ENCODE results near the gene RABGAP1L. TPM values are rescaled to one million over a fixed set of nuclear protein-coding genes. Genes with fewer than 3 reads are reported as not detected.
"Not testable (repeated sequence)": the region's sequence is repeated elsewhere in the genome, so short reads cannot be mapped to it uniquely, and the experiment has no call there.

RABGAP1L gene
- total and polyA plus RNA-seq, 2 of the 8 experiments (the other 6 are each of a cell fraction or from before 2014, with no cell fraction given) = 33.3 to 156 TPM

- Histone ChIP-seq H2BK12ac (ENCODE audit: low read depth, low read length) (no peak overlapping the region), H3K27ac (ENCODE audit: low read depth, low read length) (no peak overlapping the region), H4K91ac (replicated peaks; ENCODE audit: insufficient read length, low read length) (no peak overlapping the region), H3K23ac (ENCODE audit: insufficient read length) (no peak overlapping the region), H3K9me3 (ENCODE audit: insufficient read depth in 2 of 2, low read depth in 1 of 2, low read length in 1 of 2) (no peaks in the 10 kb centered on the region), H3K14ac (ENCODE audit: insufficient read length) (no peak overlapping the region), H3K27me3 (replicated peaks in 1 of 4; ENCODE audit: control insufficient read depth in 3 of 4, extremely low read depth in 1 of 4, insufficient read depth in 3 of 4, low read length in 3 of 4) (no peaks in the 10 kb centered on the region), H2BK5ac (ENCODE audit: low read depth, low read length) (no peak overlapping the region), H4K8ac (ENCODE audit: extremely low read depth, insufficient read depth, low read length) (no peak overlapping the region), H3K79me2 (ENCODE audit: control insufficient read depth in 1 of 2, insufficient read depth in 2 of 2, low read length in 2 of 2) (no peaks in the 10 kb centered on the region), H2BK20ac (ENCODE audit: low read length) (no peak overlapping the region), H3K4me1 (replicated peaks in 1 of 4; ENCODE audit: control insufficient read depth in 3 of 4, insufficient read depth in 4 of 4, low read length in 3 of 4) (peaks cover 0 to 4% (median 2%) of the 10 kb centered on the region in 4 experiments; a peak in 3 of 7 replicates), H3K79me1 (ENCODE audit: low read depth, low read length) (no peaks in the 10 kb centered on the region), H2AFZ (ENCODE audit: low read length) (no peak overlapping the region), H4K20me1 (replicated peaks in 1 of 2; ENCODE audit: control insufficient read depth in 1 of 2, insufficient read depth in 2 of 2, low read length in 2 of 2) (no peaks in the 10 kb centered on the region), H2BK15ac (ENCODE audit: low read length) (no peak overlapping the region), H2AK5ac (ENCODE audit: low read depth, low read length) (no peak overlapping the region), H4K5ac (ENCODE audit: insufficient read length, low read depth, low read length) (no peak overlapping the region), H3K23me2 (ENCODE audit: low read depth, low read length) (no peaks in the 10 kb centered on the region), H2BK120ac (replicated peaks; ENCODE audit: low read depth, low read length) (no peak overlapping the region), H3K18ac (ENCODE audit: extremely low read depth, low read length) (no peak overlapping the region), H3K56ac (replicated peaks; ENCODE audit: insufficient read length, low read depth, low read length) (no peak overlapping the region), H3K9ac (replicated peaks in 1 of 4; ENCODE audit: extremely low read depth in 1 of 4, low read depth in 3 of 4, low read length in 3 of 4) (no peak overlapping the region), H3K4ac (replicated peaks; ENCODE audit: insufficient read length, low read depth, low read length) (no peak overlapping the region), H3K4me2 (ENCODE audit: insufficient read depth in 1 of 2, low read depth in 2 of 2, low read length in 2 of 2) (no peak overlapping the region), H3K4me3 (ENCODE audit: extremely low read depth in 1 of 4, insufficient read depth in 2 of 4, low read depth in 3 of 4, low read length in 4 of 4) (no peak overlapping the region), H3K36me3 (ENCODE audit: control insufficient read depth in 2 of 4, insufficient read depth in 4 of 4, low read length in 3 of 4) (no peaks in the 10 kb centered on the region)
- ChIA-PET POLR2A (ENCODE audit: partially characterized antibody) (interaction anchor here (1.2 kb wide), 1 partner anchor 185 kb away, joined by 3 read pairs; no protein-coding TSS in a partner anchor), CTCF (ENCODE audit: partially characterized antibody) (interaction anchor here (1.3 to 2.9 kb wide), 2 partner anchors 9 to 17 kb away, joined by 5 to 6 read pairs; no protein-coding TSS in a partner anchor)
- DNase-seq (ENCODE audit: low read depth in 1 of 2, low spot score in 2 of 2) = no peak
- no peak for TF ChIP-seq POU5F1 (IDR thresholded peaks at IDR 0.05; ENCODE audit: low read depth, low read length)
- FAIRE-seq = no peak
Measured at GRCh38 chr1:174815474-174815908, 656.2 kb downstream of the RABGAP1L start.

- not testable (repeated sequence) for H4K20me1 ChIP-seq (replicated peaks in 1 of 2; ENCODE audit: control insufficient read depth in 1 of 2, insufficient read depth in 2 of 2, low read length in 2 of 2); H3K18ac ChIP-seq (ENCODE audit: extremely low read depth, low read length); H2BK20ac ChIP-seq (ENCODE audit: low read length); H4K8ac ChIP-seq (ENCODE audit: extremely low read depth, insufficient read depth, low read length); FAIRE-seq; H2BK120ac ChIP-seq (replicated peaks; ENCODE audit: low read depth, low read length); H3K27me3 ChIP-seq (replicated peaks in 1 of 4; ENCODE audit: control insufficient read depth in 3 of 4, extremely low read depth in 1 of 4, insufficient read depth in 3 of 4, low read length in 3 of 4); H4K5ac ChIP-seq (ENCODE audit: insufficient read length, low read depth, low read length); H3K4me3 ChIP-seq (ENCODE audit: extremely low read depth in 1 of 4, insufficient read depth in 2 of 4, low read depth in 3 of 4, low read length in 4 of 4); H3K56ac ChIP-seq (replicated peaks; ENCODE audit: insufficient read length, low read depth, low read length); DNase-seq (ENCODE audit: low read depth in 1 of 2, low spot score in 2 of 2); H3K79me1 ChIP-seq (ENCODE audit: low read depth, low read length); H3K4me2 ChIP-seq (ENCODE audit: insufficient read depth in 1 of 2, low read depth in 2 of 2, low read length in 2 of 2); H3K79me2 ChIP-seq (ENCODE audit: control insufficient read depth in 1 of 2, insufficient read depth in 2 of 2, low read length in 2 of 2); H2AK5ac ChIP-seq (ENCODE audit: low read depth, low read length); H2AFZ ChIP-seq (ENCODE audit: low read length); H2BK12ac ChIP-seq (ENCODE audit: low read depth, low read length); H3K4me1 ChIP-seq (replicated peaks in 1 of 4; ENCODE audit: control insufficient read depth in 3 of 4, insufficient read depth in 4 of 4, low read length in 3 of 4); H3K14ac ChIP-seq (ENCODE audit: insufficient read length); H3K23ac ChIP-seq (ENCODE audit: insufficient read length); H3K9ac ChIP-seq (replicated peaks in 1 of 4; ENCODE audit: extremely low read depth in 1 of 4, low read depth in 3 of 4, low read length in 3 of 4); H3K23me2 ChIP-seq (ENCODE audit: low read depth, low read length); H3K27ac ChIP-seq (ENCODE audit: low read depth, low read length); H2BK15ac ChIP-seq (ENCODE audit: low read length); H3K4ac ChIP-seq (replicated peaks; ENCODE audit: insufficient read length, low read depth, low read length); H2BK5ac ChIP-seq (ENCODE audit: low read depth, low read length); H3K36me3 ChIP-seq (ENCODE audit: control insufficient read depth in 2 of 4, insufficient read depth in 4 of 4, low read length in 3 of 4); H3K9me3 ChIP-seq (ENCODE audit: insufficient read depth in 2 of 2, low read depth in 1 of 2, low read length in 1 of 2); H4K91ac ChIP-seq (replicated peaks; ENCODE audit: insufficient read length, low read length)
- ChIA-PET CTCF (ENCODE audit: partially characterized antibody) (interaction anchor here (0.6 to 2.9 kb wide), 4 partner anchors 10 to 345 kb away, joined by 3 to 9 read pairs (median 6); no protein-coding TSS in a partner anchor), POLR2A (ENCODE audit: partially characterized antibody) (interaction anchor here (1.4 kb wide), 1 partner anchor 182 kb away, joined by 6 read pairs; no protein-coding TSS in a partner anchor)
- 95% methylated on average over 8 of the region's 8 CpGs; no CpG with 5 or more reads in 1 of the 2 experiments for WGBS, 2 experiments (ENCODE audit: extremely low coverage in 1 of 2, insufficient coverage in 1 of 2, insufficient read length in 1 of 2, insufficient replicate concordance in 2 of 2, low coverage in 1 of 2, low lambda C conversion rate in 2 of 2, missing lambda C conversion rate in 1 of 2)
Measured at GRCh38 chr1:174816621-174817020, 657.3 kb downstream of the RABGAP1L start.

All from H1 (cell line).